ENCODE measurements around the gene SLC30A3. TPM values are rescaled to one million over a fixed set of nuclear protein-coding genes. Genes with fewer than 3 reads are reported as not detected.

The SLC30A3 gene
- total and polyA plus RNA-seq, 2 of the 4 experiments (the other 2 are of a cell fraction): 0.15 TPM; not detected in 1

DNA sequence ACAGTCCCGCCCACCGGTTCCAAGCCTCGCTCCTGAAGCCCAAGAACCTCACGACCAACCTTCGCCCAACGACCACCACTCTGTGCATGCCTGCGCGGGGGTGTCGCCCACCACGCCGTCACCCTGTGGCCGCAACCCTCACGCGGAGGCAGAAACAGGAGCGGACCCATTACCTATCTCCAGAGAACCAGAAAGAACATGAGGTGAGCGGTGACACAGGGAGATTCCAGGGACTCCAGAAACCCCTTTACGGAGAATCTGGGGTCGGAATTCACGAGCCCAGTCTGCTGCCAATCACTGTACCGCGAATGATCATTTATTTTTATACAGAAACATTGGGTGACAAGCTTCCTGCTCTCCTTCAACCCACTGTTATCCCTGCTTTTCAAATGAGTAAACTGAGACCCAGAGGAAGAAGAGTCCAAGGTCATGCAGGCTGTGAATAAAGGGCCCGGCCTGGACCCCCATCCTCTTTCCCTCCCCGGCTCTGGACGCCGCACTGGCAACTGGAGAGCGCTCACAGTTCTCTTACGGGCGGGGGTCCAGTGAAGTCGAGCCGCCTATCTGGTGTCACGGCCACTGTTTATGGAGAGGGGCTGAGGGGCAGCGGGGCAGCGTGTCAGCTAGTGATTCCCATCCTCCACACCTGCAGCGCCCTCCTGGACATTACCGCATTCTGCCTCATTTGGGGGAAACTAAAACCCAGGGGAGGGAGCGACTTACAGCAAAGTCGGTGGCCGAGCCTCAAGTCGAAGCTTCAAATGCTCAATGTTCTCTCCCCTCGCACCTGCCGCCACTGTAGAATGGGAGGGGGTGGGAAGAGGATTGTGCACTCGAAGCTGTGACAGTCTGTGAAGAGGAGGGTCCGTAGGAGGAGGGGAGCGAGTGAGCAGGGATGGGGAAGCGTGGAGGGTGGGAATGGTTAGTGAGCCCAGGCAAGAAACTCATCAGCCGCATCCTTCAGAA is 723 bp upstream of the SLC30A3 start:
- H3K27me3 ChIP-seq (ENCODE audit: control insufficient read depth, insufficient read depth, low read length): peaks cover 82% of the 10 kb centered on the region
- no peak overlapping the region for H2BK120ac ChIP-seq (ENCODE audit: low read depth, low read length)
- no peaks in the 10 kb centered on the region for H3K36me3 ChIP-seq (ENCODE audit: control insufficient read depth, insufficient read depth, low read length)
- no peak overlapping the region for H2AK5ac ChIP-seq (ENCODE audit: low read depth, low read length)
- H3K9me1 ChIP-seq (ENCODE audit: insufficient read depth, low read length): no peaks in the 10 kb centered on the region
- H3K4me2 ChIP-seq (ENCODE audit: low read depth, low read length): peak overlapping the region; percentile 54
- peak overlapping the region; percentile 77 for H3K23ac ChIP-seq (ENCODE audit: low read depth, low read length)
- 0% methylated on average over 1 of the region's 46 CpGs; no CpG with 5 or more reads in 1 of the 2 experiments for WGBS, 2 experiments (ENCODE audit: extremely low coverage in 2 of 2, insufficient read length in 1 of 2)
- H3K4ac ChIP-seq (ENCODE audit: low read depth, low read length): no peak overlapping the region
- DNase-seq (no peak), ATAC-seq (ENCODE audit: low read depth) (no peak)
- no peak overlapping the region; the same call in 1 of the 2 replicates for H3K4me3 ChIP-seq (ENCODE audit: insufficient read depth, low read depth, low read length)
- H4K91ac ChIP-seq (ENCODE audit: insufficient read depth, low read depth, low read length): no peak overlapping the region
- no peak overlapping the region for H4K5ac ChIP-seq (ENCODE audit: low read depth, low read length)
- in situ Hi-C loops (cut with MboI; ENCODE audit: low sequenced_read_pairs): no loop called here
- no peak overlapping the region for H3K56ac ChIP-seq (ENCODE audit: extremely low read depth, insufficient read depth, low read length)
- no peaks in the 10 kb centered on the region for H3K79me1 ChIP-seq (ENCODE audit: low read depth in 1 of 2, low read length in 2 of 2)
- CTCF ChIA-PET: interaction anchor here (1.0 to 2.8 kb wide), 3 partner anchors 19 to 40 kb away, joined by 3 to 8 read pairs (median 4); partner anchors contain the start of gene TRIM54
- no peak overlapping the region for H3K18ac ChIP-seq (ENCODE audit: low read depth, low read length)
- dilution Hi-C loops (cut with HindIII; ENCODE audit: low sequenced_read_pairs, unreplicated experiment): no loop called here
- H4K20me1 ChIP-seq (ENCODE audit: insufficient read depth, low read length): no peaks in the 10 kb centered on the region
- no peak overlapping the region for H3K9ac ChIP-seq (ENCODE audit: low read depth, low read length)
- H3K9me3 ChIP-seq (ENCODE audit: control insufficient read depth, insufficient read depth, low read length): no peaks in the 10 kb centered on the region; the same call in 1 of the 2 replicates
- no peak overlapping the region for H2BK20ac ChIP-seq (ENCODE audit: low read depth, low read length)
- no peak overlapping the region for H2BK15ac ChIP-seq (ENCODE audit: low read depth, low read length)
- no peak overlapping the region for H4K8ac ChIP-seq (ENCODE audit: low read depth in 2 of 2, low read length in 2 of 2)
- peak overlapping the region; percentile 92 for H2AFZ ChIP-seq (replicated peaks; ENCODE audit: low read length, poor library complexity)
- TF ChIP-seq MXI1 (IDR thresholded peaks at IDR 0.05; ENCODE audit: borderline replicate concordance, low read depth, low read length): no peak
- no peak for TF ChIP-seq MAFK (IDR thresholded peaks at IDR 0.05; ENCODE audit: low read depth, low read length)
- TF ChIP-seq BHLHE40 (IDR thresholded peaks at IDR 0.05; ENCODE audit: low read depth, low read length): no peak
- TF ChIP-seq CHD1 (IDR thresholded peaks at IDR 0.05; ENCODE audit: low read depth, low read length): no peak
- no peak for TF ChIP-seq ELK1 (IDR thresholded peaks at IDR 0.05; ENCODE audit: borderline replicate concordance, low read depth, low read length)
- no peak for TF ChIP-seq MAZ (IDR thresholded peaks at IDR 0.05; ENCODE audit: borderline replicate concordance, low read depth, low read length)
- no peak for TF ChIP-seq CTCF (conservative IDR thresholded peaks at IDR 0.05; ENCODE audit: low read depth, low read length)
- TF ChIP-seq, protein P1, sequence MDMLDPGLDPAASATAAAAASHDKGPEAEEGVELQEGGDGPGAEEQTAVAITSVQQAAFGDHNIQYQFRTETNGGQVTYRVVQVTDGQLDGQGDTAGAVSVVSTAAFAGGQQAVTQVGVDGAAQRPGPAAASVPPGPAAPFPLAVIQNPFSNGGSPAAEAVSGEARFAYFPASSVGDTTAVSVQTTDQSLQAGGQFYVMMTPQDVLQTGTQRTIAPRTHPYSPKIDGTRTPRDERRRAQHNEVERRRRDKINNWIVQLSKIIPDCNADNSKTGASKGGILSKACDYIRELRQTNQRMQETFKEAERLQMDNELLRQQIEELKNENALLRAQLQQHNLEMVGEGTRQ (IDR thresholded peaks at IDR 0.05; ENCODE audit: low read depth, low read length): no peak
- no peak for TF ChIP-seq CEBPB (IDR thresholded peaks at IDR 0.05; ENCODE audit: low read depth, low read length)
- POLR2A ChIA-PET (ENCODE audit: unreplicated experiment): no interaction called here
- H3K27ac ChIP-seq (ENCODE audit: insufficient read depth, low read length): no peak overlapping the region
- no peak overlapping the region for H2BK5ac ChIP-seq (ENCODE audit: low read depth, low read length, poor library complexity, severe bottlenecking)
- BruUV-seq (replicated peaks): no TSS peak
- H2AK9ac ChIP-seq (replicated peaks; ENCODE audit: low read depth, low read length, poor library complexity): no peak overlapping the region
- intact Hi-C loops (cut with micrococcal nuclease): no loop called here
- peaks cover 4% of the 10 kb centered on the region; the same call in 1 of the 2 replicates for H3K4me1 ChIP-seq (ENCODE audit: control insufficient read depth, insufficient read depth, low read length)
- H3K14ac ChIP-seq (replicated peaks; ENCODE audit: low read depth, low read length): no peak overlapping the region

All from IMR-90 (cell line).